HG02588 (cell line): ENCODE results near the gene AGBL3.
A peak's percentile ranks its signal among the peaks of the same experiment; 100 is the strongest.
"Not testable (repeated sequence)": the region's sequence is repeated elsewhere in the genome, so short reads cannot be mapped to it uniquely, and the experiment has no call there.

Source experiments
- ATAC-seq: cut with Tn5 transposase; IDR thresholded peaks from one replicate; pipeline ENCODE4 v1.9.1; 2021; ENCODE audit warnings: mild to moderate bottlenecking, moderate library complexity; ENCODE audit not compliant: unreplicated experiment

Gene AGBL3

GRCh38 chr7:135074096-135074495 lies 87.8 kb downstream of the AGBL3 start:
- ATAC-seq: no peak

DNA sequence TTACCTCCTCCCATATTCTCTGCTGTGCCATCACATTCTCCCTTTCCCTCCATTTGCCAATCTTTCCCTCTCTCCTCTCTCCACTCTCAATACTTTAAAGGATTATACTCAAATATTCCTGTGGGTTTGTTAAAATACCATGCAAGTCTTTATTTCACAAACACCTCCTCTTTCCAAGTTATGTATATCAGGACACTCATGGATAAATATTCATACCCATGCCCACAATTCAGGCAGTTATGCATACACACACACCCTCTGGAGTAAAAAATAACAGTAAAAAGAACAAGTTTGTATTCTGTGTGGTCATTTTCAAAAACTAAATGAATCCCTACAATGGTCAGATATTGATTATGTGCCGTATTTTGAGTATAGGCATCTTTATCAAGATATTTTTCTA lies 88.2 kb downstream of the AGBL3 start:
- no peak for ATAC-seq

DNA sequence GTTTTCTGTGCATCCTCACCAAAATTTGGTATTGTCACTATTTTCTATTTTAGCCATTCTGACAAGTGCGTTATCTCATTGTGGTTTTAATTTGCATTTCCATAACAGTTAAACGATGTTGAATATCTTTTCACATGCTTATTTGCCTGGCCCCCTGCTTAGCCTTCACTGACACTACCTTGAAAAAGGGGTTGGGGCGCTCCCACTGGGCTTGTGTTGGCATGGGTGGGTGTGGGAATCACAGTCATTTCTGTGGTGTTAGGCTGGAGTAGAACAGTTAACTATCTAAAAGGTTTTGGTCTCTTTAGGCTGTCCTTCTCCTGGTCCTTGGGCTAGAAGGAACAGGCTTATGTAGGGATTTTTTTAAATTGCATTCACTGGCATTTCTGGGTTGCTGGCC lies 89.4 kb downstream of the AGBL3 start:
- ATAC-seq: no peak

- ATAC-seq: no peak
These were observed 90.6 kb downstream of the AGBL3 start for GRCh38 chr7:135076882-135077281.

- no peak for ATAC-seq
These were observed 91.3 kb downstream of the AGBL3 start for GRCh38 chr7:135077642-135078041.

DNA sequence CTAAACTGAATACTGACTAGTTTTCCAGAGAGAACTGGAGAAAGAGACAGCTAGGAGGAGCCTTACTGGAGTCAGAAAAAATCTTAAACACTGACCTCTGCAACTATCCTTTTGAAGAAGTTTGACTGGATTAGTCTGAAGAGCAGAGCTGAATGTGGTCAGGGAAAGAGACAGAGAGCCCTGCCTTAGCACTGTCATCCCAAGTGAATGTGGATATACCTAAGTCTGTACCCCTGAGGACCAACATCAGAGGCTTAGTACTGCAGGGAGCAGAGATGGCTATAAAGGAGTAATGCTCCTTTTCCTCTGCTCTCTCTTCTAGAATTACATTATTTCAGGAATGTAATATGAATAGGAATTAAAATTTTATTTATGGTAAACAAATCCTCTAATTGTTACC lies 91.7 kb downstream of the AGBL3 start:
- ATAC-seq: no peak

- ATAC-seq: no peak
These were observed 92.8 kb downstream of the AGBL3 start for GRCh38 chr7:135079068-135079467.

- no peak for ATAC-seq
These were observed 96.7 kb downstream of the AGBL3 start for GRCh38 chr7:135083005-135083404.

DNA sequence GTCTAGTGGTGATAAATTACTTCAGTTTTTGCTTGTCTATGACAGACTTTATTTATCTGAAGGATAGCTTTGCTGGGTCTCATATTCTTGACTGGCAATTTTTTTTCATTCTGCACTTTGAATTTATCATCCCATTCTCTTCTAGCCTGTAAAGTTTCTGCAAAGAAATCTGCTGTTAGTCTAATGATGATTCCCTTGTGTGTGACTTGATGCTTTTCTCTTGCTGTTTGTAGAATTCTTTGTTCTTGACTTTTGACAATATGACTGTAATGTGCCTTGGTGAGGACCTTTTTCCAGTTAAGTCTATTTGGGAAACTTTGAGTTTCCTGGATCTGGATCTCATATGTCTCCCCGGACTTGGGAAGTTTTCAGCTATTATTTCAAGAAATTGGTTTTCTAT lies 102.3 kb downstream of the AGBL3 start:
- ATAC-seq: no peak

DNA sequence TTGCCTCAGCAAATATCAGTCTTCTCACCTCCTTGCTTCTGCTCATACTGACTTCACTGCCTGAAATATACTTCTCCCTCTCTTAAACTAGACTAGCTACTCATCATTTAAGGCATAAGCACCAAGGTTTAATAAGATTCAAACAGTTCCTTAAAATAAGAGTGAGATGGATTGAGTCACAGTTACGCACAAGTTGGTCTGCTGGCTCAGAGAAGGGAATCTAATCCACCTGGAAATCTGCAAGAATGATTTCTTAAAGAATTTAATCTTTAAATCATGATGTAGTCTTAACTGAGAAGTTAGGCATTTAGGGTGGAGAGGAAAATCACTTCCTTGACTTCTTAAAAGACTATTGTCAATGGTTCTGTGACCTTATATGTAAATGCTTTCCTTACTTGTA lies 105.4 kb downstream of the AGBL3 start:
- no peak for ATAC-seq

- ATAC-seq: no peak
These were observed 108.3 kb downstream of the AGBL3 start for GRCh38 chr7:135094472-135095237.

GRCh38 chr7:135095450-135095849 lies 109.1 kb downstream of the AGBL3 start:
- no peak for ATAC-seq

DNA sequence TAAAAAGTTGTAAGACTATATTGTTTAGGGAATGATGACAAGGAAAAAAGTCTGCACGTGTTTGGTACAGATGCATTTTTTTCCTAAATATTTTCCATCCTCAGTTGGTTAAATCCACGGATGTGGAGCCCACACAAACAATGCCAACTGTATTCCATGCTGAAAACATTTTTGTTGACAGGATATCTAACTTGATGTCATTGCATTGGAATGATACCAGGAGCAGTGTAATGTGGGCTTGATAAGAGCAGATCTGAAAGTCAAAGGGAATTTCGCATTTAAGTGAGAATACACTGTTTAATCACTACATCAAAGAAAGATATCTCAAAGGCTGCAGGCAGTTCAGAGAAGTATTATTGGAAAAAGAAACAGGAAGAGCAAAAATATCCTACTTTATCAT lies 112.1 kb downstream of the AGBL3 start:
- ATAC-seq: no peak

DNA sequence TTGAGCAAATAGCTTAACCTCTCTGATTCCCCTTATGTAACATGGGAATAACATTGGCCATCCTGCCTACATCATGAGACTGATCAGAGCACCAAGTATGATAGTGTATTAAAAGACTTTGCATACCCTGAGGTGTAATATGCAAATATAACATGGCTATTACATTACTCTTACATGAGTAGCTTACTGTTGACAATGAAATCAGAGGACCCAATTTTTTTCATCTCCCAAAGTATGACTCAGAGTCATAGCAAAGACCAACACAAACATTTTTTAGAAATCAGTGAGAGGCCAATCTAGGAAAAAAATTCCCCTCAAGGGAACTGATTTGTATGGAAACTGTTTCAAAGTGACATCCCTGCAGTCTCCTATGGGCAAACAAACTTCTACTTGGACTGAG lies 114.5 kb downstream of the AGBL3 start:
- ATAC-seq: no peak

DNA sequence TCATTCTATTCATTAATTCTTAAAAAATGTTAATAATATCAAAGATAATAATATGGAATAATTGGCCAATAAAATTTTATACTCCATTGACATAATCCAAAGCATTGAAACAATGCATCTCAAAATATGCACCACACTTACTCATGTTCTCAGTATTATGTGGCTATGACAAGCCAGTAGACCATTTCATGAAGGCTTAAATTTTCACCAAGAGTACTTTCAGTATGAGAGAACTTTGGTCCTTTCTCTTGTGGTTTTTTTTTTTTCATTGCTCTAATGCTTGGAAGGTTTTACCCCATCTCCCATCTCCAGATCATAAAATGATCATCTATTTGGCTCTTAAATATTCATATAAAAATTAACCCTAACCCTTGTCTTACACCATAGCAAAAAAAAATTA lies 116.1 kb downstream of the AGBL3 start:
- peak; percentile 80 for ATAC-seq

- ATAC-seq: no peak
These were observed 123.3 kb downstream of the AGBL3 start for GRCh38 chr7:135109562-135109961.

- no peak for ATAC-seq
These were observed 123.7 kb downstream of the AGBL3 start for GRCh38 chr7:135109976-135110375.

DNA sequence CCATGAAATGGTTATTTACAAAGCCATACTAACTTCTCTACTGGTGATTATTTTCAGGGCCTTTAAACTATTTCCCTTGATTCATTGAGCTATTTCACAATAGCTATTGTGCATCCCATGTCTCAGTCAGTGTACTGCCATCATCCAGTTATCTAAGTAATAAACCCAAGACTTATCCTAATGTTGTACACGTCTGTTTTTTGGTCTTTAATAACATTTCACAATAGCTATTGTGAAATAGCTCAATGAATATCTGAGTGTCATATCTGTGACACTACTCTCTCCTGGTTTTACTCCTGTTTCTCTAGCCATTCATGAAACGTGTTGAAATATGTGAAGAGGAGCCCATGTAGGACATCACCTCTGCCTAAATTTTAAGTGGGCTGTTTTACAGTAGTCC lies 125.1 kb downstream of the AGBL3 start:
- no peak for ATAC-seq

- ATAC-seq: no peak
These were observed 128.3 kb downstream of the AGBL3 start for GRCh38 chr7:135114622-135115021.

GRCh38 chr7:135117096-135117495 lies 130.8 kb downstream of the AGBL3 start:
- ATAC-seq: no peak

DNA sequence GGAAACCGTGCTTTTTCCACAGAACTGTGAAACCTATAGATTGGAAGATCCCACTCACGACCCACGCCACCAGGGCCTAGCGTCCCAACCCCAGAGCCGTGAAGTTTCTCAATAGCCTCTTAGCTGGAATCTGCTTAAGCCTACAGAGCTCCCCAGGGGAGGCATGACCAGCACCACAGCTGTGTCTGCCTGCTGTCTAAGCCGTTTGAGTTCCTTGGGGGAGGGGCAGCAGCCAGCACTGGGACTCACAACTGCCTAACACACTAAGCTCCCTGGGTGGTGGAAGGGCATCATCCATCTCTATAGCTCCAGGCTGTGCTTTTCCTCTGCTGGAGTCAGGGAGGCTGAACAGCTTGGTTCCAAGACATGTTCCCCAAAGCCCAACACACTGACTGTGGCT lies 135.6 kb downstream of the AGBL3 start:
- no peak for ATAC-seq

- ATAC-seq: not testable (repeated sequence)
These were observed 138.3 kb downstream of the AGBL3 start for GRCh38 chr7:135124631-135125030.

- no peak for ATAC-seq
These were observed 142.6 kb downstream of the AGBL3 start for GRCh38 chr7:135128931-135129330.
